Neural cell (in vitro differentiated cells): ENCODE results near the gene RAP1GDS1. TPM values are rescaled to one million over a fixed set of nuclear protein-coding genes. Genes with fewer than 3 reads are reported as not detected.

ENCODE experiments used
- H2AFZ ChIP-seq: fragments of 200-600, 300-800 bp; sonication (generic), shearing (Covaris generic); 2 replicates; pipeline ENCODE4 v1.6.0; 2014; ENCODE audit warnings: low read depth, mild to moderate bottlenecking, antibody characterized with exemption, low read length, moderate library complexity
- H3F3A ChIP-seq: fragments of 200-600 bp; shearing (Covaris generic); 2 replicates; pipeline ENCODE4 v1.6.1; 2016; ENCODE audit warnings: mild to moderate bottlenecking, moderate library complexity, mixed read lengths, antibody characterized with exemption, low read length; ENCODE audit not compliant: insufficient read depth, poor library complexity, severe bottlenecking
- H3K27ac ChIP-seq: fragments of 200-600, 300-800 bp; sonication (generic), shearing (Covaris generic); 2 replicates; pipeline ENCODE4 v1.5.1; 2014; ENCODE audit warnings: mild to moderate bottlenecking, low read length, moderate library complexity
- H3K27me3 ChIP-seq: fragments of 300-800, 200-600 bp; sonication (generic), shearing (Covaris generic); 2 replicates; pipeline ENCODE4 v1.6.0; 2014; ENCODE audit warnings: mild to moderate bottlenecking, low read depth, low read length, moderate library complexity; ENCODE audit not compliant: insufficient read depth
- H3K36me3 ChIP-seq: fragments of 300-800, 200-600 bp; sonication (generic), shearing (Covaris generic); 2 replicates; pipeline ENCODE4 v1.5.1; 2014; ENCODE audit warnings: mild to moderate bottlenecking, antibody characterized with exemption, low read length, moderate library complexity; ENCODE audit not compliant: insufficient read depth
- H3K4me2 ChIP-seq: fragments of 300-800, 200-600 bp; sonication (generic), shearing (Covaris generic); 2 replicates; pipeline ENCODE4 v1.6.0; 2014; ENCODE audit warnings: mild to moderate bottlenecking, low read length
- H3K4me3 ChIP-seq: fragments of 300-800, 200-600 bp; sonication (generic), shearing (Covaris generic); 2 replicates; pipeline ENCODE4 v1.5.1; 2014; ENCODE audit warnings: mild to moderate bottlenecking, low read length, moderate library complexity
- H3K79me2 ChIP-seq: fragments of 200-600 bp; shearing (Covaris generic); replicated peaks from 2 replicates; pipeline ENCODE4 v1.6.0; 2014; ENCODE audit warnings: mild to moderate bottlenecking, low read length, moderate library complexity; ENCODE audit not compliant: insufficient read depth
- H3K9ac ChIP-seq: fragments of 300-800, 200-600 bp; sonication (generic), shearing (Covaris generic); 2 replicates; pipeline ENCODE4 v1.6.1; 2016; ENCODE audit warnings: mild to moderate bottlenecking, low read length, mixed read lengths
- H3K9me2 ChIP-seq: fragments of 200-600 bp; shearing (Covaris generic); 2 replicates; pipeline ENCODE4 v1.6.1; 2016; ENCODE audit warnings: mild to moderate bottlenecking, low read length, mixed read lengths; ENCODE audit not compliant: insufficient read depth
- H3K9me3 ChIP-seq: fragments of 200-600, 300-800 bp; sonication (generic), shearing (Covaris generic); 2 replicates; pipeline ENCODE4 v1.6.1; 2016; ENCODE audit warnings: mild to moderate bottlenecking, mixed run types, low read length, moderate library complexity, mixed read lengths
- H4K20me1 ChIP-seq: fragments of 200-600 bp; shearing (Covaris generic); 2 replicates; pipeline ENCODE4 v1.6.1; 2016; ENCODE audit warnings: mild to moderate bottlenecking, mixed run types; ENCODE audit not compliant: insufficient read depth
- EP300 ChIP-seq: fragments of 450-650 bp; conservative IDR thresholded peaks from 2 replicates; pipeline ENCODE4 v1.6.1; 2014; ENCODE audit warnings: antibody characterized with exemption, mild to moderate bottlenecking, moderate library complexity; ENCODE audit not compliant: poor library complexity, severe bottlenecking
- EZH2 ChIP-seq: fragments of 200-600, 300-800 bp; shearing (Covaris generic), sonication (generic); IDR thresholded peaks from 2 replicates; pipeline ENCODE4 v1.6.1; 2014; ENCODE audit warnings: antibody characterized with exemption, low read length, borderline replicate concordance, mild to moderate bottlenecking; ENCODE audit not compliant: insufficient read depth, poor library complexity, severe bottlenecking
- MXI1 ChIP-seq: fragments of 450-650 bp; conservative IDR thresholded peaks from 2 replicates; pipeline ENCODE4 v1.6.1; 2014; ENCODE audit warnings: antibody characterized with exemption, mild to moderate bottlenecking; ENCODE audit not compliant: poor library complexity, severe bottlenecking
- POLR2AphosphoS5 ChIP-seq: IDR thresholded peaks from 2 replicates; pipeline ENCODE4 v1.6.1; 2012
- RAD21 ChIP-seq: fragments of 450-650 bp; conservative IDR thresholded peaks from 2 replicates; pipeline ENCODE4 v1.6.1; 2014; ENCODE audit warnings: antibody characterized with exemption, mild to moderate bottlenecking, moderate library complexity
- SMC3 ChIP-seq: fragments of 450-650 bp; conservative IDR thresholded peaks from 2 replicates; pipeline ENCODE4 v1.6.1; 2014; ENCODE audit warnings: antibody characterized with exemption, mild to moderate bottlenecking, moderate library complexity; ENCODE audit not compliant: poor library complexity
- TAF1 ChIP-seq: IDR thresholded peaks from 2 replicates; pipeline ENCODE4 v1.6.1; 2012; ENCODE audit warnings: low read depth
- polyA minus RNA-seq: library from RNA; depleted of rRNA, polyadenylated mRNA; stranded (reverse); fragments of >200 nt; gene quantifications from 2 replicates; pipeline ENCODE4 v1.2.3, GENCODE V29; 2014
- polyA plus RNA-seq: library from polyadenylated mRNA; depleted of rRNA; stranded (reverse); fragments of >200 nt; gene quantifications from 2 replicates; pipeline ENCODE4 v1.2.3, GENCODE V29; 2014
- TF ChIP-seq, protein P1 (sequence below): fragments of 450-650 bp; IDR thresholded peaks from 2 replicates; pipeline ENCODE4 v1.5.1; 2014; ENCODE audit warnings: antibody characterized with exemption, mild to moderate bottlenecking, moderate library complexity; ENCODE audit not compliant: poor library complexity, severe bottlenecking
- TF ChIP-seq, protein P2 (sequence below): IDR thresholded peaks from 2 replicates; pipeline ENCODE4 v1.6.1; 2012; ENCODE audit warnings: borderline replicate concordance

Gene RAP1GDS1, protein sequence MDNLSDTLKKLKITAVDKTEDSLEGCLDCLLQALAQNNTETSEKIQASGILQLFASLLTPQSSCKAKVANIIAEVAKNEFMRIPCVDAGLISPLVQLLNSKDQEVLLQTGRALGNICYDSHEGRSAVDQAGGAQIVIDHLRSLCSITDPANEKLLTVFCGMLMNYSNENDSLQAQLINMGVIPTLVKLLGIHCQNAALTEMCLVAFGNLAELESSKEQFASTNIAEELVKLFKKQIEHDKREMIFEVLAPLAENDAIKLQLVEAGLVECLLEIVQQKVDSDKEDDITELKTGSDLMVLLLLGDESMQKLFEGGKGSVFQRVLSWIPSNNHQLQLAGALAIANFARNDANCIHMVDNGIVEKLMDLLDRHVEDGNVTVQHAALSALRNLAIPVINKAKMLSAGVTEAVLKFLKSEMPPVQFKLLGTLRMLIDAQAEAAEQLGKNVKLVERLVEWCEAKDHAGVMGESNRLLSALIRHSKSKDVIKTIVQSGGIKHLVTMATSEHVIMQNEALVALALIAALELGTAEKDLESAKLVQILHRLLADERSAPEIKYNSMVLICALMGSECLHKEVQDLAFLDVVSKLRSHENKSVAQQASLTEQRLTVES
- 41.1 and 45.3 TPM in 2 replicates for polyA plus RNA-seq
- polyA minus RNA-seq, result 81.1 and 82.0 TPM in 2 replicates

DNA sequence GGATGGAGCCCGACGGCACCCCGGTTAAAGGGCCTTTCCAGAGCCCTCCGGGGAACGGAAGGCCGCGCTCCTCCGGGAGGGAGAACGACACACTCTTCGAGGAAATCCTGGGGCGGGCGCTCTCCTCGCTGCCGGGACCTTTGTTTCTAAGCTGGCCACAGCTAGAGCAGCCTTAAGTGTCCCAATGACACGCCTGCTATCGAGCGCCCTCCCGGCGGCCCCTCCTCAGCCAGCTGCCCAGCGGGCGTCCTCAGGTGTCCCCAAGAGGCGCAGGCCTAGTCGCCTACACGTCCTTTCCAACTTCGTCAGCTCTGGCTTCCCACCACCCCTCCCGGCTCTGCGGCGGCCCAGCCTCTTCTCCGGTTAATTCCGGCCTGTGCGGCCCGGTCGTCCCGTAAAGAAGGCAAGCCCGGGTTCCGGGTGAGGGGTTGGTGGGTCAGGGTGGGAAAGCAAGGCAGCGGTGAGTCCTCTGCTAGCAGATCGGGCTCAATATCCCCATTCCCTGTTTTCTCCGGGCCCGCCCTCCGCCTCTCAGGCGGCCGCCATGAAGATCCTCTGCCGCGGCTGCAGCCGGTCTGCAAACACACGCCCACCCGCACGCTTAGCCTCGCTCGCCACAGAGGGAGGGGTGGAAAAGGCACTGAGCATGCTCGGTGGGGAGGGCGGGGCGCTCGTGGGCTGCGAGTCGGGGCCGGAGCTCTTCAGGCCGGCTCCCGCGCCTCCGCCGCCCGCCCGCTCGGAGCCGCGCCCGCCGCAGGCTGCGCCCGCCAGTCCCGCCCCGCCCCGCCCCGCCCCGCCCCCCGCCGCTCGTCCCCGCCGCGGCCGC lies at the start of gene RAP1GDS1:
TSS of gene RAP1GDS1 (plus strand) at position 806 of the 826 bp plus-strand sequence. CDS start 182 bp downstream, outside the sequence.
- Histone ChIP-seq H2AFZ (peak within 1 kb of the TSS; percentile 77), H3K27me3 (no peaks in the 10 kb centered on the region)
- TF ChIP-seq EZH2 (no peak), TAF1 (peak; percentile 62), MXI1 (peak; percentile 39), POLR2AphosphoS5 (peak; percentile 96)

DNA sequence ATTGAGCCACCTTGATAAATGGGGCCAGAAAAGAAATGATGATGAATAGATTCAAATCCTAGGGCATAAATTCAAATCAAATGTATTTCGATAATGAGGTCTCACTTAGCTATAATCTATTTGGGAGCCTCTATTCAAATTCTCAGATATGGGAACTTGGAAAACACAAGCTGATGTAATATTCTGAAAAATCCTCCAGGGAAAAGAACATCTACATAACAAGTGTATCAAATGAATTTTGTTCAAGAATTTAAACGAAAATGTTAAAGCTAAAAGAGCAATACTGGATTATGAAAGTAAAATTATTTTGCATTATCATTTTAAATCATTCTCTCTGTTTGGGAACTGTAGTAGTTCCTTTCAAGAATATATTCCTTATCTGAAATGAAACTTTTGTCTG lies 38.9 kb upstream of the RAP1GDS1 start:
- Histone ChIP-seq H3K9ac (no peak overlapping the region), H2AFZ (no peak overlapping the region), H3K9me2 (no peaks in the 10 kb centered on the region), H3K36me3 (no peaks in the 10 kb centered on the region), H3K27me3 (no peaks in the 10 kb centered on the region), H3K9me3 (no peaks in the 10 kb centered on the region), H3F3A (no peaks in the 10 kb centered on the region), H3K4me2 (no peak overlapping the region), H3K4me3 (no peak overlapping the region), H3K27ac (no peak overlapping the region), H3K79me2 (no peaks in the 10 kb centered on the region), H4K20me1 (no peaks in the 10 kb centered on the region)
- TF ChIP-seq EP300, result no peak
- TF ChIP-seq, protein P1, sequence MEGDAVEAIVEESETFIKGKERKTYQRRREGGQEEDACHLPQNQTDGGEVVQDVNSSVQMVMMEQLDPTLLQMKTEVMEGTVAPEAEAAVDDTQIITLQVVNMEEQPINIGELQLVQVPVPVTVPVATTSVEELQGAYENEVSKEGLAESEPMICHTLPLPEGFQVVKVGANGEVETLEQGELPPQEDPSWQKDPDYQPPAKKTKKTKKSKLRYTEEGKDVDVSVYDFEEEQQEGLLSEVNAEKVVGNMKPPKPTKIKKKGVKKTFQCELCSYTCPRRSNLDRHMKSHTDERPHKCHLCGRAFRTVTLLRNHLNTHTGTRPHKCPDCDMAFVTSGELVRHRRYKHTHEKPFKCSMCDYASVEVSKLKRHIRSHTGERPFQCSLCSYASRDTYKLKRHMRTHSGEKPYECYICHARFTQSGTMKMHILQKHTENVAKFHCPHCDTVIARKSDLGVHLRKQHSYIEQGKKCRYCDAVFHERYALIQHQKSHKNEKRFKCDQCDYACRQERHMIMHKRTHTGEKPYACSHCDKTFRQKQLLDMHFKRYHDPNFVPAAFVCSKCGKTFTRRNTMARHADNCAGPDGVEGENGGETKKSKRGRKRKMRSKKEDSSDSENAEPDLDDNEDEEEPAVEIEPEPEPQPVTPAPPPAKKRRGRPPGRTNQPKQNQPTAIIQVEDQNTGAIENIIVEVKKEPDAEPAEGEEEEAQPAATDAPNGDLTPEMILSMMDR, result no peak
- no peak for TF ChIP-seq MXI1
- TF ChIP-seq POLR2AphosphoS5, result no peak
- no peak for TF ChIP-seq EZH2
- TF ChIP-seq, protein P2, sequence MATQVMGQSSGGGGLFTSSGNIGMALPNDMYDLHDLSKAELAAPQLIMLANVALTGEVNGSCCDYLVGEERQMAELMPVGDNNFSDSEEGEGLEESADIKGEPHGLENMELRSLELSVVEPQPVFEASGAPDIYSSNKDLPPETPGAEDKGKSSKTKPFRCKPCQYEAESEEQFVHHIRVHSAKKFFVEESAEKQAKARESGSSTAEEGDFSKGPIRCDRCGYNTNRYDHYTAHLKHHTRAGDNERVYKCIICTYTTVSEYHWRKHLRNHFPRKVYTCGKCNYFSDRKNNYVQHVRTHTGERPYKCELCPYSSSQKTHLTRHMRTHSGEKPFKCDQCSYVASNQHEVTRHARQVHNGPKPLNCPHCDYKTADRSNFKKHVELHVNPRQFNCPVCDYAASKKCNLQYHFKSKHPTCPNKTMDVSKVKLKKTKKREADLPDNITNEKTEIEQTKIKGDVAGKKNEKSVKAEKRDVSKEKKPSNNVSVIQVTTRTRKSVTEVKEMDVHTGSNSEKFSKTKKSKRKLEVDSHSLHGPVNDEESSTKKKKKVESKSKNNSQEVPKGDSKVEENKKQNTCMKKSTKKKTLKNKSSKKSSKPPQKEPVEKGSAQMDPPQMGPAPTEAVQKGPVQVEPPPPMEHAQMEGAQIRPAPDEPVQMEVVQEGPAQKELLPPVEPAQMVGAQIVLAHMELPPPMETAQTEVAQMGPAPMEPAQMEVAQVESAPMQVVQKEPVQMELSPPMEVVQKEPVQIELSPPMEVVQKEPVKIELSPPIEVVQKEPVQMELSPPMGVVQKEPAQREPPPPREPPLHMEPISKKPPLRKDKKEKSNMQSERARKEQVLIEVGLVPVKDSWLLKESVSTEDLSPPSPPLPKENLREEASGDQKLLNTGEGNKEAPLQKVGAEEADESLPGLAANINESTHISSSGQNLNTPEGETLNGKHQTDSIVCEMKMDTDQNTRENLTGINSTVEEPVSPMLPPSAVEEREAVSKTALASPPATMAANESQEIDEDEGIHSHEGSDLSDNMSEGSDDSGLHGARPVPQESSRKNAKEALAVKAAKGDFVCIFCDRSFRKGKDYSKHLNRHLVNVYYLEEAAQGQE, result no peak
- TF ChIP-seq TAF1, result no peak
- TF ChIP-seq SMC3, result no peak
- no peak for TF ChIP-seq RAD21

More for the DNA sequence above, at the start of gene RAP1GDS1:
- H3K9ac ChIP-seq, result peak within 1 kb of the TSS; percentile 97
- no peaks in the 10 kb centered on the region for H3K36me3 ChIP-seq
- H3K27ac ChIP-seq, result peak within 1 kb of the TSS; percentile 98
- H3K9me2 ChIP-seq, result no peaks in the 10 kb centered on the region
- H3K9me3 ChIP-seq, result no peaks in the 10 kb centered on the region
- H4K20me1 ChIP-seq, result no peaks in the 10 kb centered on the region
- peaks cover 26% of the 10 kb centered on the region for H3K79me2 ChIP-seq
- peaks cover 2% of the 10 kb centered on the region for H3F3A ChIP-seq
- peak within 1 kb of the TSS; percentile 95 for H3K4me3 ChIP-seq
- peak within 1 kb of the TSS; percentile 67 for H3K4me2 ChIP-seq
